HG03196 (cell line): ENCODE data around the gene BCAS1.

ENCODE experiments used
- ATAC-seq: cut with Tn5 transposase; IDR thresholded peaks from one replicate; pipeline ENCODE4 v1.9.1; 2021; ENCODE audit not compliant: unreplicated experiment

The BCAS1 gene, protein sequence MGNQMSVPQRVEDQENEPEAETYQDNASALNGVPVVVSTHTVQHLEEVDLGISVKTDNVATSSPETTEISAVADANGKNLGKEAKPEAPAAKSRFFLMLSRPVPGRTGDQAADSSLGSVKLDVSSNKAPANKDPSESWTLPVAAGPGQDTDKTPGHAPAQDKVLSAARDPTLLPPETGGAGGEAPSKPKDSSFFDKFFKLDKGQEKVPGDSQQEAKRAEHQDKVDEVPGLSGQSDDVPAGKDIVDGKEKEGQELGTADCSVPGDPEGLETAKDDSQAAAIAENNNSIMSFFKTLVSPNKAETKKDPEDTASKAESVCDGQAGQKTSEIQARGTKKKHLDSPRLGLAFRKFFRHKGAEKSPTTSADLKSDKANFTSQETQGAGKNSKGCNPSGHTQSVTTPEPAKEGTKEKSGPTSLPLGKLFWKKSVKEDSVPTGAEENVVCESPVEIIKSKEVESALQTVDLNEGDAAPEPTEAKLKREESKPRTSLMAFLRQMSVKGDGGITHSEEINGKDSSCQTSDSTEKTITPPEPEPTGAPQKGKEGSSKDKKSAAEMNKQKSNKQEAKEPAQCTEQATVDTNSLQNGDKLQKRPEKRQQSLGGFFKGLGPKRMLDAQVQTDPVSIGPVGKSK

DNA sequence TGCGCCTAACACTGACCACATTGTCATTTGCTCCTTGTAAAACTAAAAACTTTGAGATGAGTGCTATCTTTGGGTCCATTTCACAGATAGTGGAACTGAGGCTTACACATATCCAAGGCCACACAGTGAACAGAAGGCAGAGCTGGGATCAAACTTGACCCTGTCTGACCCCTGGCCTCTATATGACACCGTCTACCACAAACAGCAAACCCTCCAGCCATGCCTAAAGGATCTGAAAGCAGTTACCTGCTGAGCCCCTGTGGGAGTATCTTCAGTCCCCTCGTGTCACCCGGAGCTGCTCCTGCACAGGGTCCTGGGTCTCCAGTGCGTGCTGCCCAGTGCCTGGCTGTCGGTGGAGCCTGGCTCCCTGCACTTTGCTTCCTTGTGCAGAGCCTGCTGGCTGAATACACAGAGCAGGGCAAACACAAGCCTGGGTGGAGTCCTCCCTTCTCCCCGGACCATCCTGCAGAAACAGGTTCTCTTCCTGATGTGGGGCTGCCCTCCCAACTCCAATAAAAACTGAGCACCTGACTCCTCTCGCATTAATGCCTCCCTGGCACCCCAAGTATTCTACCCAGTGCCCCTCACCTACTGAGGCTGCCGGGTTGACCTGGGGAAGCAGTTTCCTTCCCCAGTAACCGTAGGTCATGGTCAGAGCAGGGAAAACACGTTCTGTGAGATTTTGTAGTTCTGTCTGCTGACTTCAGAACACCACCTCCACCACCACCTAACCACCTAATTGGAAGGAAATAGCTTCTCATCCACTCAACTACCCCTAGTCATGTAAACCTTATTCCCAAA, at the start of gene BCAS1:
Gene BCAS1 (minus strand): TSS at position 408 of the 801 bp plus-strand sequence. CDS start 11,876 bp downstream, outside the sequence.
- ATAC-seq = no peak

DNA sequence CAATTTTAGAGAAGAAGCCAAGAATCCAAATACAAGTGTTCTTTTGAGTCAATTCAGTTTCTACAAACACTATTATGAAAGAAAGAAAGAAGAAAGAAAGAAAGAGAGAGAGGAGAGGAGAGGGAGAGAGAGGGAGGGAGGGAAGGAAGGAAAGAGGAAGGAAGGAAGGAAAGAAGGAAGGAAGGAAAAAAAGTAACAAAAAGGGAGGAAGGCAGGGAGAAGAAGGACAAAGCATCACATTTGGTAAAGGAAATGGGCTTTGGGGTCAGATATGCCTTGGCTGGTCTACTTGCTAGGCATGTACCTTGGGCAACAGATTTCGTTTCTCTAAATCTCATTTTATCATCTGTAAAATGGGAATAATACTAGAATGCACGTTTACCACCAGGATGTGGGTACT, 49.4 kb upstream of the BCAS1 start:
- no peak for ATAC-seq

DNA sequence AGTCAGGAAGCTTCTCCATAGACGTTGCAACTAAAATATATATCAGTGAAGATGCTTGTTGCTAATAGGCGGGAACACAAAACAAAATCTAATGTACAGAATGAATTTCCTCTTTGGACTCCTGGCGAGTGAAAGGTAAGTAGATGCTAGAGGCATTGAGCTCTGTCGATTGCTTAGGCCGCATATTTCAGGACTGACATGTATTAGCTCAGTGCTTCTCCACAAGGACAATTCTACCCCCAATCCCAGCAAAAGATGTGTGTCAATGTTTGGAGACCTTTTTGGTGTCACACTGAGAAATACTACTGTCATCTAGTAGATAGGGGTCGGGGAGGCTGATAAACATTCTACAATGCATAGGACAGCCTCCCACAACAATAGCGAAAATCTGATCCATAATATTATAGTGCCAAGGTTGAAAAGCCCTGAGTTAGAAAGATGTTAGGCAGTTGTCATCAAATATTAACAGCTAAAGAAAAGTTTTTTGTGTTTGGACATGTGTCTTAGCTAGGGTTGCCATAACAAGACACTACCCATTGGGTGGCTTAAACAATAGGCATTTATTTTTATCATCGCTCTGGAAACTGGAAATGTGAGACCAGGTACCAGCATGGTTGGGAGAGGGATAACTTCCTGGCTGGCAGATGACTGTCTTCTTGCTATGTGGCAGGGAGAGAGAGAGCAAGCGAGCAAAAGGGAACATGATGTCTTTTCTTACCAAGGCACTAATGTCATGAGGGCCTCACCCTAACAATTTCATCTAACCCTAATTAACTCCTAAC, 48.0 kb upstream of the BCAS1 start:
- ATAC-seq = no peak

DNA sequence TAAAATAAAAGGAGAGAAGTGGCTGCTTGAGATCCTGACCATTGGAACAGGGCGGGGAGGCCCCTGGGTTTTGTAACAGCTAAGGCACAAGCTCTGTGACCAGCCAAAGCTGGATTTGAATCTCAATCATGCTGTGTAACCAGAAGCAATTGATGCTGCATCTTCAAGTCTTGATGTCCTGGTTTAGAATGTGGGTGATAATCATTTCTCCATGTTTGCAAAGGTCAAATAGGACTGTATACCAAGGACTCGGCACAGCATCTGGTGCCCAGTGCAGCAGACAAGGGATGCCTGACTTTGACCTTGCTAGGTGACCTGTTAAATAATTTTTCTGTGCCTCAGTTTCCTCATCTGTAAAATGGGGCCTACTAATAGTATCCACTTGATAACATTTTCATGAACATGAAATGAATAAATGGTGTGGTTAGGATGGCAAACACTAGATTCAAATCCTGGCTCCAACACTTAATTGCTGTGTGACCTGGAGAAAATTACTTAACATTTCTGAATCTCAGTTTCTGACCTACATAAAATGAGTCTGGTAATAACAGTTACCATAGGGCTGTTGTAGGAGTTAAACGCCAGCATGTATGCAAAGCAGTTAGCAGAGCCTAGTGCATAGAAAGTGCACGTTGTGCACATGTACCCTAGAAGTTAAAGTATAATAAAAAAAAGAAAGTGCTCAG, 46.3 kb upstream of the BCAS1 start:
- no peak for ATAC-seq

DNA sequence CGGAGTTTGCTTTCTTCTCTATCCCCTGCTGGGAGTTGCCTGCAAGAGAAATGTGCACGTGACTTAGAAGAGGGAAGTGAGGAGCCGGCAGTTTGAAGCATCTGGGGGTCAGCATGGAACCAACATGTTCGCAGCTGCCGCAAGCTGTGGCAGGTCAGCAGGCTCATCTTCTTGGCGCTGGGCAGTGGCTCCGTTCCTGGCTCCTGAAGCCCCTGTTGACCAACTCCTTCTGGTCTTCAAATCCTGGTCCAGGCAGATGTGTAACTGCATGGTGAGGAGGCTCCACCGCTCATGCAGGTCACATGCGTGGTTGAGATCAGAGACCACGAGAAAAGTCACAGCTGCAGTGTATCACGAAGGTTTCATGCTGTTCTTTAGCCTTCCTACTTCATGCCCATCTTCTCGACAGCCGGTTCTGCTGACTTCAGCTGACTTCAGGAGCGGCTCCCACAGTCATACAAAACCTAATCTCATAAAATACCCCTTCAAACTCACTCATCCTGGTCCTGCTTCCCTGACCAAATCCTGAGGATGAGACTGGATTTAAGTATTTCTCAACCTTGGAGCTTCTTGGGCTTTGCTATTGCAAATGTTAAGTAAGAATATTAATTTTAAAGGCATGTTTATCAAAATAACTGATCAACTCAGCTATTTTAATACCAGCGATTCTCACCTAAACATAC, 44.9 kb upstream of the BCAS1 start:
- no peak for ATAC-seq

DNA sequence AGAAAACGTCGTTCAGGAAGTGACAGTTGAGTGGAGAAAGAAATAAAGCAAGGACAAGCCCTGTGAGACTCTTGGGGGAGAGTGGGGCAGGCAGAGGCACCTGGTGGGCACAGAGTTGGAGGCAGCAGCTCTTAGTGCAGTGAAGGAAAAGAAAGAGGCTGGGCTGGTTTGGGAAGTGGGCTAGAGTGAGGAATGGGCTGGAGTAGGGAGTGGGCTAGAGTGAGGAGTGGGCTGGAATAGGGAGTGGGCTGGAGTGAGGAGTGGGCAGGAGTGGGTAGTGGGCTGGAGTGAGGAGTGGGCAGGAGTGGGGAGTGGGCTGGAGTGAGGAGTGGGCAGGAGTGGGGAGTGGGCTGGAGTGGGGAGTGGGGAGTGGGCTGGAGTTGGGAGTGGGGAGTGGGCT, 43.7 kb upstream of the BCAS1 start:
- ATAC-seq = no peak

DNA sequence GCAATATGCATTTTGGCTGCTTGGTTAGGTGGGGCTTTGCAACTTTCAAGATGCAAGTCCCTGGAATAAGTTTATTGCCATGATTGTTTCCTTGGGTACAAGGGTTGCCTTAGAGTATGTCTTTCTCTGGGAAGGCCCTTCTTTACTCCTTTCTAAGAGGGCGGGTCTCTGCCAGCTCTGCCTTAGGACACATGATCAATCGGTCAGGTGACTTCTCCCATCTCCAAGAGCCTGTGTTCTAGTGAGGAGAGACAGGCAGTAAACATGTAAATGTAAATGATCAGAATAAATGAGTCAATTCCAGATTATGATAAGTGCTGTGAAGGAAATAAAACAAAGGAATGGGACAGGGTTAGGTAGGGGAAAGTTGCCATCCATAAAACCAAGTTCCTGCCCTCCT, 43.2 kb upstream of the BCAS1 start:
- ATAC-seq = no peak

DNA sequence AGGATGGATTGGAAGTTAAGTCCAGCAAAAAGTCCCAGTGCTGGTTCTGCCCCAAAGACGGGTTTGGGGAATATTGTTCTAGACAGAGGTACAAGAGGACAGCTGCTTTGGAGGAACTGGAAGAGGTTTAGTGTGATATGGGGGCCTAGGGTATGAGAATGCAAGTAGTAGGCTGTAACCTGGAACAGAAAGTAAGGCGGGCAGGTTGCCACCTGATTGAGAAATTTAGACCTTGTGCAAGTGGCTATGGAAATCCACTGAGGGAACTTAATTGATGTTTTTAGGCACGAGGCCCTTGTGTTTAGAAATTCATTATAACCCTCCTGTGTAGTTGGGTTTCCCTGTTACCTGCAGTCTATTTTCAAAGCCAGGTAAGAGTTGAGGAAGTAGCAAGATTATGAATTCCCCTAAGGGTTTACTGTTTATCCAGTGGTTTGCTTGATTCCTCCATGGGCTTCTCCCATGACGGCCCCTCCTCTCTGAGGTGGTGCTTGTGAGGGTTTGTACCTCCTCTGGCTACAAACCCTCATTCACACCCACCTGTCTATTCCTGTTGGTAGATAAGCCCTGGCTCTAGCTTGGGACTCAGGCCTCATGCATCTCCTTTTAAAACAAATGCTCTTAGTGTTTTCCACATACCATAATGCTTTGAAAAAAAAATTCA, 42.0 kb upstream of the BCAS1 start:
- ATAC-seq = no peak

DNA sequence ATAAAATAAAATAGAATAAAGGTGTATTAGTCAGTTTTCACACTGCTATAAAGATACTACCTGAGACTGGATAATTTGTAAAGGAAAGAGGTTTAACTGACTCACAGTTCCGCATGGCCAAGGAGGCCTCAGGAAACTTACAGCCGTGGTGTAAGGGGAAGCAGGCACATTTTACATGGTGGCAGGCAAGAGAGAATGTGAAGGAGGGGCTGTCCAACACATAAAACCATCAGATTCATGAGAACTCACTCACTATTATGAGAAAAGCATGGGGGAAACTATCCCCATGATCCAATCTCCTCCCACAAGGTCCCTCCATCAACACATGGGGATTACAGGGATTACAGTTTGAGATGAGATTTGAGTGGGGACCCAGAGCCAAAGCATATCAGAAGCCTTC, 41.1 kb upstream of the BCAS1 start:
- ATAC-seq = no peak

DNA sequence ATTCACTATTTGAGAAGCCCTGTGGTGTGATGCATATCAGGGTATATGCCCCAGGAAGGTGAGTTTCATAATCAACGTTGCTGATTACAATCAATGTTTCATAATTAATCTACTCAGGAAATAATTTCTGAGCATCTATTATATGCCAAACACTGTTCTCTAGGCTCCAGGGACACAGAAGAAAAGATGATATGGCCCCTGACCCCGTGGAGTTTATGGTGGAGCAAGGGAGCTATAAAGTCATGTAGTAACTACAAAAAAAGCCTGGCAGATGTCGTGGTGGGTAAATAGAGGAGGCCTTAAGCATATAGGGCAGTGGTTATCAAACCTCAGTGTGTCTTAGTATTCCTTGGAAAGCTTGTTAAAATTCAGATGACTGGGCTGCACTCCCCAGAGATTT, 40.1 kb upstream of the BCAS1 start:
- no peak for ATAC-seq

DNA sequence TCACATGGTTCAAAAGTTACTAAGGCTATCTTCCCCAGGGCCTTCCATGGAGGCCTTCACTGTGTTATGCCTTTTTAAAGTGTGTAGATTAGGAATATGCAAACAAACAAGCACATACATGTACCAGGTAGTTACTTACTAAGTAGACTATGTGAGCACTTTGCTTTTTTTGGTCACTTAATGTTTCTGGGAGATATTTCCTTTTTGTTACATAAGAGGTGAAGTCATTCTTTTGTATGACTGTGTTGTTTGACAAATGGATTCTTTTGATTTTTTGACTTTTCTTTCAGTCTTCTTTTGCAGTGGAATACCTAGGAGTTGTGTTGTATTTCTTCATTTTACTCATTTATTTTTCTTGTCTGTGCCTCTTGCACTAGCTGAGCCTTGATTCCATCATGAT, 39.6 kb upstream of the BCAS1 start:
- no peak for ATAC-seq

DNA sequence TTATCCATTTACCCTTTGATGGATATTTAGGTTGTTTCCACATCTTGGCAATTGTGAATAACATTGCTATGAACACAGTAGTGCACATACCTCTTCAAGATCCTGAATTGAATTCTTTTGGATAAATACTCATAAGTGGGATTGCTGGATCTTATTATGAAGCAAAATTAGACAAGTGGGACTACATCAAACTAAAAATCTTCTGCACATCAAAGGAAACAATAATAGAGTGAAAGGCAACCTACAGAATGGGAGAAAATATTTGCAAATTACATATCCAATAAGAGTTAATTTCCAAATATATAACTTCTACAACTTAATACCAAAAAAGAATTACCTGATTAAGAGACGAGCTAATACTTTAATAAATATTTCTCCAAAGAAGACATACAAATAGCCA, 38.4 kb upstream of the BCAS1 start:
- no peak for ATAC-seq

DNA sequence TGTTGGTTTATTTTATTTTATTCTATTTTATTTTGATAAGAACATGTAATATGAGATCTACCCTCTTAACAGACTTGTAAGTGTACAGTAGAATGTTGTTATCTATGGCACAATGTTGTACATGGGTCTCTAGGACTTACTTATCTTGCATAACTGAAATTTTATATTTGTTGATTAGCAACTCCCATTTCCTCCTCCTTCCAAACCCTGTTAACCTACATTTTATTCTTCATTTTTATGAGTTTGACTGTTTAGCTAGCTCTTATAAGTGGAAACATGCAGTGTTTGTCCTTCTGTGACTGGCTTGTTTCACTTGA, 37.9 kb upstream of the BCAS1 start:
- no peak for ATAC-seq

DNA sequence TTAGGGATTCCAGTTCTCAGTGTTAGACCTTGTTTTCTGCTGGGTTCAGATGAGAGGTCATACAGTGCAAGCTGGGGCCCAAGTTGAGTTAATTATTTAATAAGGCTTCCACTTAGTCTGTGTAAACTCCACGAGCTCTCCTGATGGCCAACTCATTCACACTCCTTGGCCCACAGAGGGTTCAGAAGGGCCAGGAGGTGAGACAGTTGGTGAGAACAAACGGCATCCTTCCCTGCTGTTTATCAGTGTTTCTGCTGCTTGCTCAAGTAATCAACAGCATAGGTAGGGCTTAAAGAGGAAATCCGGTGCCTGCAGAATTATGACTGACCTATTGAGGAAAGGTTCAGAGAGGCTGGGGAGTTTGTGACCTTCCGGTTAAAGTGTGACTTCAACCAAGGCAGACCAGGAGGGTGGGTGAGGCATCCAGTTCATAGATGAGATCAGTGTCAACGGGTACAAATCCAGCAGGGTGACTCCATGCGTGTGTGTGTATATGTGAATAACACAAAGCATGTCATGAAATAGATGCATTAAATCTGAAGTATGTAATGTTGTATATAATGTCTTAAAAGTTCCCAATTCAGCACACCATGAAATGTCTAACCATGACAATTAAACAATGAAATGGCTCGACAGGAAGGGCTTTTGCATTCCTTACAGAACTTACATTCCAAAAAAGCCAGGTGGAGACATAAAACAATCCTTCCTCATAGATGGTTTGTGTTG, 37.4 kb upstream of the BCAS1 start:
- ATAC-seq = no peak

DNA sequence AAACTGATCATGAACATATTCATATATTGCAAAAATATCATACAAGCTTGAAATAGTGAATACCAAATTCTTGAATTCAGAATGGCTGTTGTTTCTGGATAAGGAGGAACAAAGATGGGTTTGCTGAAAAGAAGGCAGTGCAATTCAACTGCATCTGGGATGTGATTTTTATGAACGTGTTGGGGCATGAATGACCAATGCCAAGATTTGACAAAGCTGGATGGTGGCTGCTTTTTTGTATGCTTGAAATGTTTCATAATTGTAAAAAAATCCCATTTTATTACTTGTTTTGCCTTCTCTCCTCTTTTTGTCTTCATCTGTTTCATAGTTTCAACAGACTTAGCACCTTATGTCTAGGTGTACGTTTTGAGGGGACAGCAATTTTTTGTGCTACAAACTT, 36.8 kb upstream of the BCAS1 start:
- no peak for ATAC-seq

DNA sequence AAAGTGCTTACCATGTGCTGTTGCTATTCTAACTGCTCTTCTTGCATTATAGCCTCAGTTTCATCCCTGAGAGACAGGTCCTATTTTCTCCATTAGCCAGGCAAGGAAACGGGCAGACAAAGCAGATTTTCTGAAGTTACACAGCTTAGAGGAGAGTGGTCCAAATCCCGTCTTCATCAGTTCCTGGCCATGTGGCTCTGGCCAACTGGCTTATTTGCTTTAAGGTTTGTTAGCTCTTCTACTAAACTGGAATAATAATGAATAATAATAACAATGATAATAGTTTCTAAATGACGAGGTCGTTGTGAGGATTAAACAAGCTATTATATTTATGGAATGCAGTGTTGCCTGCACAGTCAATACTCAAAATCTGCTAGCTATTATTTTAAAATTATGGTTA, 35.8 kb upstream of the BCAS1 start:
- no peak for ATAC-seq

DNA sequence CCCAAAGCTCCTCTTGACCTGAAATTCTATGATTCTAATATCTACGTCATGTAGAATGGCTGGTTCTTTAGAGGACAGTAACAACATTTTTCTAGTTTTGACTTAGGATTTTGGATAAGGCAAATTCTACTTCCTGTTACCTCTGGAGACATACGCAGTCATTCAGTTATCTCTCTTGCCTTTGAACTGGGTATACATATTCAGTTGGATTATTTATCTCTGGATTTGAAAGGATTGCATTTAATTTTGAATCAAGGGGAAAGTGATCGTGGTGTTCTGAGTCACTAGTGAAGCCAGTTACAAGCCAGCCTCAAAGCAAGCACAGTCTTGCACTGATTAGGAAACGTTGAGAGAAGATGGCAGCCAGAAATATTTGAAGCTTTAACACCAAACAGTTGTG, 35.3 kb upstream of the BCAS1 start:
- ATAC-seq = no peak

DNA sequence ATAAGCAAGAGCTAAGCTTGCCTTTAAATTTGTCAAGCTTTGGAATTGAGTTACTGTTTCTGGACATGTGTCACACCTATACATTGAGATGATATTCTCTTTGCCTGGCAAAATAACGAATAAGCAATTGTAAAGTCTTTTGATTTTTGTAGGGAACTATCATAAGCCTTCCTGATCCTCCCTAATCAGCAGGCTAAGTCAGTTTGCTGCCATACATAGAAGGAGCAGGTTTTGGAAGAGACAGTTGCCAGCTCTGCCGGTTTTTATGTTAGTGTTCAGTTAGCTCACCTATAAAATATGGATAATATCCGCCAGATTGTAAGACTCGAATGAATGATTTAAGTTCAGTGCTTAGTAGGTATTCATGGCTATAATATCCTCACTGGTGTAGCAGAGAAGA, 34.4 kb upstream of the BCAS1 start:
- ATAC-seq = no peak
